ENCODE data around the gene TMEM165. TPM values are rescaled to one million over a fixed set of nuclear protein-coding genes. Genes with fewer than 3 reads are reported as not detected.

The TMEM165 gene
- total RNA-seq, 1 donor: 186 TPM

- no peak for DNase-seq (ENCODE audit: low read depth)
- H3K4me3 ChIP-seq (ENCODE audit: low read depth, low read length): no peak overlapping the region
- no peak for TF ChIP-seq CTCF (IDR thresholded peaks at IDR 0.05; ENCODE audit: insufficient read depth, low read depth, low read length)
Measured at GRCh38 chr4:55466001-55466400, 70.2 kb downstream of the TMEM165 start.

- DNase-seq (ENCODE audit: low read depth): peak; percentile 74
- TF ChIP-seq CTCF (IDR thresholded peaks at IDR 0.05; ENCODE audit: insufficient read depth, low read depth, low read length): no peak
- no peak overlapping the region for H3K4me3 ChIP-seq (ENCODE audit: low read depth, low read length)
Measured at GRCh38 chr4:55468724-55469123, 73.0 kb downstream of the TMEM165 start.

- no peak for DNase-seq (ENCODE audit: low read depth)
- TF ChIP-seq CTCF (IDR thresholded peaks at IDR 0.05; ENCODE audit: insufficient read depth, low read depth, low read length): no peak
- H3K4me3 ChIP-seq (ENCODE audit: low read depth, low read length): no peak overlapping the region
Measured at GRCh38 chr4:55469979-55470378, 74.2 kb downstream of the TMEM165 start.

Small RNA genes within 50 kb of the gene (small RNA-seq; reads per million reads assigned to genes)
- gene RF00019: not detected

Other genes with a start within 250 kb of the TMEM165 start
- 6.8 and 8.6 TPM in 2 replicates for gene SRD5A3, start 49.7 kb upstream of the TMEM165 start, total RNA-seq
- gene CLOCK, start 151.0 kb downstream of the TMEM165 start, total RNA-seq: 42.8 and 69.1 TPM in 2 replicates
- gene PDCL2, start 196.3 kb downstream of the TMEM165 start, total RNA-seq: not detected in 2 replicates
- not detected in 2 replicates for gene NMU, start 240.3 kb downstream of the TMEM165 start, total RNA-seq

Data from fibroblast of villous mesenchyme (primary cell).